B cell (primary cell): ENCODE data around the gene CTTNBP2NL.

Experiments used
- CTCF ChIP-seq: fragments of 200-600 bp; IDR thresholded peaks from one replicate; pipeline ENCODE4 v1.8.0; 2022; ENCODE audit warnings: antibody characterized with exemption, mild to moderate bottlenecking
- EZH2 ChIP-seq: IDR thresholded peaks from 2 replicates; pipeline ENCODE4 v1.6.1; 2012; ENCODE audit warnings: borderline replicate concordance, low read depth, mild to moderate bottlenecking, moderate library complexity, low read length; ENCODE audit not compliant: insufficient read depth, poor library complexity, severe bottlenecking

- no peak for TF ChIP-seq CTCF
- no peak for TF ChIP-seq EZH2
These were observed 43.6 kb downstream of the CTTNBP2NL start for GRCh38 chr1:112439592-112439991.
